B cell (primary cell): ENCODE data around the gene NAPA. TPM values are rescaled to one million over a fixed set of nuclear protein-coding genes. Genes with fewer than 3 reads are reported as not detected.

Experiments
- ATAC-seq: fragments of 200-7000 bp; cut with Tn5 transposase; one replicate; pipeline ENCODE4 v1.10.0; 2021; ENCODE audit warnings: low read depth, mild to moderate bottlenecking, moderate number of reproducible peaks, moderate library complexity
- CTCF ChIA-PET: fragments of 350-600 bp; sonication (Branson Sonifier 250); formaldehyde crosslinking; loops from one replicate; lab custom pipeline; 2021; ENCODE audit warnings: antibody characterized with exemption, inconsistent platforms; lab: Charles Lee
- POLR2A ChIA-PET: fragments of 350-600 bp; sonication (Branson Sonifier 250); formaldehyde crosslinking; loops from one replicate; lab custom pipeline; 2021; ENCODE audit warnings: antibody characterized with exemption; lab: Charles Lee
- DNase-seq: peaks from one replicate; pipeline ENCODE4 v3.0.0; 2013
- H2AFZ ChIP-seq: 2 replicates; pipeline ENCODE4 v1.6.1; 2012; ENCODE audit warnings: mild to moderate bottlenecking, low read depth, low read length; ENCODE audit not compliant: insufficient read depth, poor library complexity, severe bottlenecking
- H3K27ac ChIP-seq, 2 donors: 1 replicate in 1 of 2; 2 replicates in 1 of 2; pipeline ENCODE4 v1.5.1; 2012 to 2013; ENCODE audit warnings: low read length in 2 of 2, mild to moderate bottlenecking in 2 of 2, moderate library complexity in 1 of 2
- H3K27me3 ChIP-seq, 4 experiments: fragments of 200-600 bp in 1 of 4; sonication (generic) in 1 of 4; replicated peaks in 1 of 4; 1 replicate in 2 of 4; 2 replicates in 2 of 4; pipeline versions ENCODE4 v1.6.1 to v1.7.0; 2013 to 2016; ENCODE audit warnings: low read length in 3 of 4, mild to moderate bottlenecking in 2 of 4, mixed read lengths in 1 of 4, moderate library complexity in 1 of 4; ENCODE audit not compliant: insufficient read depth in 4 of 4, control insufficient read depth in 3 of 4; ENCODE audit errors: control extremely low read depth in 1 of 4
- H3K36me3 ChIP-seq, 2 experiments: replicated peaks in 1 of 2; 1 replicate in 1 of 2; 2 replicates in 1 of 2; pipeline versions ENCODE4 v1.6.1 to v1.7.1; 2013; ENCODE audit warnings: low read length in 1 of 2; ENCODE audit not compliant: insufficient read depth in 2 of 2, control insufficient read depth in 1 of 2; ENCODE audit errors: control extremely low read depth in 1 of 2, extremely low read depth in 1 of 2
- H3K4me1 ChIP-seq, 2 donors: fragments of 200-600 bp in 1 of 2; sonication (generic) in 1 of 2; 1 replicate in 1 of 2; 2 replicates in 1 of 2; pipeline versions ENCODE4 v1.5.1 to v1.6.1; 2013 to 2017; ENCODE audit warnings: low read length in 2 of 2; ENCODE audit not compliant: control insufficient read depth in 2 of 2, insufficient read depth in 2 of 2
- H3K4me2 ChIP-seq: replicated peaks from 2 replicates; pipeline ENCODE3; 2012; ENCODE audit warnings: mild to moderate bottlenecking, low read depth, low read length; ENCODE audit not compliant: poor library complexity, severe bottlenecking
- H3K4me3 ChIP-seq, 5 experiments: fragments of 200-600 bp in 1 of 5; sonication (generic) in 1 of 5; 1 replicate in 3 of 5; 2 replicates in 2 of 5; pipeline versions ENCODE4 v1.5.1 to v1.7.0; 2011 to 2016; ENCODE audit warnings: low read length in 4 of 5, mild to moderate bottlenecking in 4 of 5, low read depth in 2 of 5, control low read depth in 1 of 5, moderate library complexity in 1 of 5; ENCODE audit not compliant: insufficient read depth in 1 of 5; ENCODE audit errors: control extremely low read depth in 1 of 5, extremely low read depth in 1 of 5
- H3K79me2 ChIP-seq: fragments of 200-600 bp; sonication (generic); one replicate; pipeline ENCODE4 v1.6.0; 2016; ENCODE audit warnings: low read length; ENCODE audit not compliant: control insufficient read depth, insufficient read depth
- H3K9ac ChIP-seq: fragments of 200-600 bp; sonication (generic); 2 replicates; pipeline ENCODE4 v1.6.1; 2017; ENCODE audit warnings: mild to moderate bottlenecking, low read length, moderate library complexity
- H3K9me3 ChIP-seq, 3 donors: one replicate each; pipeline versions ENCODE4 v1.6.1 to v1.7.1; 2013; ENCODE audit warnings: low read length in 2 of 3; ENCODE audit not compliant: control insufficient read depth in 2 of 3, insufficient read depth in 1 of 3; ENCODE audit errors: control extremely low read depth in 1 of 3
- H4K20me1 ChIP-seq: 2 replicates; pipeline ENCODE4 v1.6.0; 2012; ENCODE audit warnings: mild to moderate bottlenecking, low read length; ENCODE audit not compliant: insufficient read depth, control insufficient read depth, poor library complexity, severe bottlenecking
- H3K27ac Mint-ChIP-seq: one replicate; pipeline ENCODE4 v1.8.0; 2021; ENCODE audit warnings: mixed read lengths
- H3K27me3 Mint-ChIP-seq: one replicate; pipeline ENCODE4 v1.8.0; 2021; ENCODE audit warnings: mixed read lengths
- H3K4me1 Mint-ChIP-seq: one replicate; pipeline ENCODE4 v1.8.0; 2021; ENCODE audit warnings: mixed read lengths
- H3K4me3 Mint-ChIP-seq: one replicate; pipeline ENCODE4 v1.8.0; 2021; ENCODE audit warnings: mixed read lengths
- H3K9me3 Mint-ChIP-seq: one replicate; pipeline ENCODE4 v1.8.0; 2022; ENCODE audit warnings: mixed read lengths; ENCODE audit not compliant: insufficient read depth
- CTCF ChIP-seq: fragments of 200-600 bp; IDR thresholded peaks from one replicate; pipeline ENCODE4 v1.8.0; 2022; ENCODE audit warnings: antibody characterized with exemption, mild to moderate bottlenecking
- EZH2 ChIP-seq: IDR thresholded peaks from 2 replicates; pipeline ENCODE4 v1.6.1; 2012; ENCODE audit warnings: borderline replicate concordance, low read depth, mild to moderate bottlenecking, moderate library complexity, low read length; ENCODE audit not compliant: insufficient read depth, poor library complexity, severe bottlenecking
- WGBS: methylation state at CpG from one replicate; pipeline ENCODE4 v1.1.5; 2013; ENCODE audit warnings: missing lambda C conversion rate; ENCODE audit not compliant: insufficient coverage; 5-methylcytosine and 5-hydroxymethylcytosine counted together
- intact Hi-C: fragments of 100-400 bp; cut with micrococcal nuclease; formaldehyde crosslinking; loops from one replicate; pipeline ENCODE4 v1.10.0; 2022
- polyA plus RNA-seq: library from polyadenylated mRNA; depleted of rRNA; stranded (reverse); fragments of >200 nt; gene quantifications from 2 replicates; pipeline ENCODE4 v1.2.3, GENCODE V29; 2012
- total RNA-seq, 2 donors: library from RNA; stranded (reverse); fragments of 120-200 nt in 1 of 2; gene quantifications; 1 replicate in 1 of 2; 2 replicates in 1 of 2; pipeline versions ENCODE4 v1.2.3 to v1.2.4, GENCODE V29; 2013 to 2022

Gene NAPA
- total and polyA plus RNA-seq, 2 donors (not counting 1 experiment from before 2014, with no cell fraction given) = 66.8 to 86.5 TPM

- H3K36me3 ChIP-seq = no peaks in the 10 kb centered on the region
- no peaks in the 10 kb centered on the region for H3K79me2 ChIP-seq
- Mint-ChIP-seq H3K4me3 (no peak overlapping the region), H3K9me3 (no peaks in the 10 kb centered on the region), H3K4me1 (peaks cover 9% of the 10 kb centered on the region), H3K27me3 (peaks cover 15% of the 10 kb centered on the region), H3K27ac (no peak overlapping the region)
- POLR2A ChIA-PET = no interaction called here
- intact Hi-C loops = no loop called here
- no peak overlapping the region for H3K27ac ChIP-seq
- H3K4me1 ChIP-seq = peaks cover 12 to 15% of the 10 kb centered on the region in 2 donors
- H3K4me3 ChIP-seq = no peak overlapping the region
- no peak overlapping the region for H2AFZ ChIP-seq
- H3K9me3 ChIP-seq = no peaks in the 10 kb centered on the region
- no peak overlapping the region for H3K9ac ChIP-seq
- H3K4me2 ChIP-seq = no peak overlapping the region
- WGBS = 95% methylated on average over 9 of the region's 9 CpGs
- CTCF ChIA-PET = interaction anchor here (0.9 kb wide), 1 partner anchor 10 kb away, joined by 4 read pairs; no protein-coding TSS in a partner anchor
- DNase-seq (no peak), ATAC-seq (no peak)
- H3K27me3 ChIP-seq = peaks cover 0 to 23% (median 11%) of the 10 kb centered on the region in 4 experiments
- no peaks in the 10 kb centered on the region for H4K20me1 ChIP-seq
- TF ChIP-seq EZH2 = no peak
- TF ChIP-seq CTCF = no peak
These were observed 39.4 kb downstream of the NAPA start for GRCh38 chr19:47475465-47475864.

- peaks cover 8% of the 10 kb centered on the region for H3K4me1 Mint-ChIP-seq
- H3K4me3 Mint-ChIP-seq = no peak overlapping the region
- Histone ChIP-seq H2AFZ (no peak overlapping the region), H3K4me2 (no peak overlapping the region), H3K36me3 (no peaks in the 10 kb centered on the region), H3K9ac (no peak overlapping the region), H3K79me2 (no peaks in the 10 kb centered on the region), H4K20me1 (no peaks in the 10 kb centered on the region), H3K27me3 (peaks cover 0 to 42% (median 20%) of the 10 kb centered on the region in 4 experiments), H3K4me3 (no peak overlapping the region), H3K27ac (no peak overlapping the region), H3K9me3 (peaks cover 0 to 5% (median 0%) of the 10 kb centered on the region in 3 donors), H3K4me1 (peaks cover 12 to 19% of the 10 kb centered on the region in 2 donors)
- H3K9me3 Mint-ChIP-seq = no peaks in the 10 kb centered on the region
- ChIA-PET POLR2A (no interaction called here), CTCF (no interaction called here)
- WGBS = 86% methylated on average over 8 of the region's 10 CpGs
- TF ChIP-seq CTCF (no peak), EZH2 (no peak)
- no peak for DNase-seq
- intact Hi-C loops = no loop called here
- no peak overlapping the region for H3K27ac Mint-ChIP-seq
- no peak for ATAC-seq
- H3K27me3 Mint-ChIP-seq = peaks cover 31% of the 10 kb centered on the region
These were observed 41.5 kb downstream of the NAPA start for GRCh38 chr19:47473336-47473735.
